Liver (tissue), 3 donors: ENCODE results near the gene FAM13C.

Source experiments
- CTCF ChIP-seq: fragments of 150-350 bp; IDR thresholded peaks from 2 replicates; pipeline ENCODE4 v1.5.1; 2017; ENCODE audit warnings: improper control_type of control experiment, low read depth, low read length; ENCODE audit not compliant: missing input control
- GABPA ChIP-seq, 2 donors: IDR thresholded peaks in 1 of 2; conservative IDR thresholded peaks in 1 of 2; 2 replicates each; pipeline ENCODE4 v1.6.1; 2016; ENCODE audit warnings: antibody characterized with exemption in 2 of 2, mild to moderate bottlenecking in 1 of 2, moderate library complexity in 1 of 2
- JUND ChIP-seq, 2 donors: IDR thresholded peaks; 2 replicates each; pipeline ENCODE4 v1.6.1; 2016; ENCODE audit warnings: antibody characterized with exemption in 2 of 2
- MAX ChIP-seq: IDR thresholded peaks from 2 replicates; pipeline ENCODE4 v1.6.1; 2016; ENCODE audit warnings: antibody characterized with exemption
- REST ChIP-seq: IDR thresholded peaks from 2 replicates; pipeline ENCODE4 v1.6.1; 2016; ENCODE audit warnings: antibody characterized with exemption, mild to moderate bottlenecking
- SP1 ChIP-seq: IDR thresholded peaks from 2 replicates; pipeline ENCODE4 v1.6.1; 2018; ENCODE audit warnings: antibody characterized with exemption, mild to moderate bottlenecking
- YY1 ChIP-seq: IDR thresholded peaks from 2 replicates; pipeline ENCODE4 v1.6.1; 2016; ENCODE audit warnings: antibody characterized with exemption, mild to moderate bottlenecking
- ZBTB33 ChIP-seq: IDR thresholded peaks from 2 replicates; pipeline ENCODE4 v1.6.1; 2016; ENCODE audit warnings: antibody characterized with exemption
- donor health status: healthy.
- donor health status: healthy.

- TF ChIP-seq ZBTB33 = no peak
- no peak for TF ChIP-seq YY1
- TF ChIP-seq CTCF = no peak
- no peak for TF ChIP-seq JUND (IDR thresholded peaks at IDR 0.05)
- no peak for TF ChIP-seq MAX
- TF ChIP-seq SP1 = no peak
- TF ChIP-seq GABPA (IDR thresholded peaks at IDR 0.05 in 1 of 2, conservative IDR thresholded peaks at IDR 0.05 in 1 of 2) = no peak
- TF ChIP-seq REST = no peak
Observed at GRCh38 chr10:59276133-59276532, 86.2 kb downstream of the FAM13C start.
